ENCODE results near the gene CFAP410.

GRCh38 chr21:44321846-44322450 is 17.2 kb downstream of the CFAP410 start:
- TF ChIP-seq, protein P1, sequence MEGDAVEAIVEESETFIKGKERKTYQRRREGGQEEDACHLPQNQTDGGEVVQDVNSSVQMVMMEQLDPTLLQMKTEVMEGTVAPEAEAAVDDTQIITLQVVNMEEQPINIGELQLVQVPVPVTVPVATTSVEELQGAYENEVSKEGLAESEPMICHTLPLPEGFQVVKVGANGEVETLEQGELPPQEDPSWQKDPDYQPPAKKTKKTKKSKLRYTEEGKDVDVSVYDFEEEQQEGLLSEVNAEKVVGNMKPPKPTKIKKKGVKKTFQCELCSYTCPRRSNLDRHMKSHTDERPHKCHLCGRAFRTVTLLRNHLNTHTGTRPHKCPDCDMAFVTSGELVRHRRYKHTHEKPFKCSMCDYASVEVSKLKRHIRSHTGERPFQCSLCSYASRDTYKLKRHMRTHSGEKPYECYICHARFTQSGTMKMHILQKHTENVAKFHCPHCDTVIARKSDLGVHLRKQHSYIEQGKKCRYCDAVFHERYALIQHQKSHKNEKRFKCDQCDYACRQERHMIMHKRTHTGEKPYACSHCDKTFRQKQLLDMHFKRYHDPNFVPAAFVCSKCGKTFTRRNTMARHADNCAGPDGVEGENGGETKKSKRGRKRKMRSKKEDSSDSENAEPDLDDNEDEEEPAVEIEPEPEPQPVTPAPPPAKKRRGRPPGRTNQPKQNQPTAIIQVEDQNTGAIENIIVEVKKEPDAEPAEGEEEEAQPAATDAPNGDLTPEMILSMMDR (IDR thresholded peaks at IDR 0.05; ENCODE audit: poor library complexity, severe bottlenecking) = no peak
- TF ChIP-seq TAF1 (IDR thresholded peaks at IDR 0.05; ENCODE audit: low read depth) (no peak), POLR2AphosphoS5 (IDR thresholded peaks at IDR 0.05) (no peak), REST (IDR thresholded peaks at IDR 0.05; ENCODE audit: borderline replicate concordance) (no peak), EZH2 (IDR thresholded peaks at IDR 0.05; ENCODE audit: borderline replicate concordance, insufficient read depth, low read length, poor library complexity, severe bottlenecking) (no peak), SMC3 (conservative IDR thresholded peaks at IDR 0.05; ENCODE audit: poor library complexity) (no peak), EP300 (conservative IDR thresholded peaks at IDR 0.05; ENCODE audit: poor library complexity, severe bottlenecking) (no peak), RAD21 (conservative IDR thresholded peaks at IDR 0.05) (no peak)

All from neural cell (in vitro differentiated cells).